ENCODE measurements around the gene TMEM132D. TPM values are rescaled to one million over a fixed set of nuclear protein-coding genes. Genes with fewer than 3 reads are reported as not detected.

The TMEM132D gene
- polyA plus RNA-seq, 1 experiment = 0.02 TPM

DNA sequence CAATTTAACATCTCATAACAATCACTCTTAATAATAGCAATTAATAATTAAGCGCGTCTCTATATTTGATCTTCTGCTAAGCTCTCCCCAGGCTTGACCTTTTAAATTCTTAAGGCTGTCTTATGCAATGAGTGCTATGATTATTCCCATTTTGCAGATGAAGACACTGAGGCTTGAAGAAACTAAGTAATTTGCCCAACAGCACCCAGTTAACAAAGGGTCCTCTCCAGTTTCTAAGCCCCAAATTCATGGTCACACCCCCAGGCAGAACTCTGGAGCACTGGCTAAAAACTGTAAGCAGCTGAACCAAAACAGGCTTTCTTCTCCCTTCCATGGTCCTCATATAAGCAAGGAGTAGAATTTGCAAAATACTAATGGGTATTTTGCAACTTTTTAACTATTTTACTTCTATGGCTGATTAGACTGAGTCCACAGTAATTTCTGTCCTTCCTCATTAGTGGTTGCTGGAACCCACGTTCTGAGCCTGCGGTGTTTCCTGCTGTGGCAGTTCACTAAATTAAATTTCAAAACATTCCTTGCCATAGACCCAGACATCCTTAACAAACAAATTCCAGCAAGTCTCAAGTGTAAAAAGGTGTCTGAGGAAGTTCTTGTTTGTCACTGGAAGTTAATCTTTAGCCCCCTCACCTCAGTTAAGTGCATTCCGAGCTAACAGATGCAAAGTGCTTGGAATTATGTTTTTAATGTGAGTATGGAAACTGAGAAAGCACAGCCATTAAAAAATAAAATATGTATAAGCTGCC, 76.5 kb downstream of the TMEM132D start:
- no peak for DNase-seq (ENCODE audit: low read depth)
- TF ChIP-seq CTCF (IDR thresholded peaks at IDR 0.05; ENCODE audit: insufficient read depth, low read depth, low read length) = no peak
- H3K27me3 ChIP-seq (ENCODE audit: control insufficient read depth, insufficient read depth, low read length) = no peaks in the 10 kb centered on the region
- POLR2A ChIA-PET = no interaction called here
- CTCF ChIA-PET = no interaction called here
- no peaks in the 10 kb centered on the region for H3K36me3 ChIP-seq (ENCODE audit: control insufficient read depth, insufficient read depth, low read length)
- no peak overlapping the region for H3K4me3 ChIP-seq (ENCODE audit: low read depth, low read length)

- no peaks in the 10 kb centered on the region for H3K36me3 ChIP-seq (ENCODE audit: control insufficient read depth, insufficient read depth, low read length)
- no peak overlapping the region for H3K4me3 ChIP-seq (ENCODE audit: low read depth, low read length)
- ChIA-PET POLR2A (no interaction called here), CTCF (no interaction called here)
- no peak for DNase-seq (ENCODE audit: low read depth)
- TF ChIP-seq CTCF (IDR thresholded peaks at IDR 0.05; ENCODE audit: insufficient read depth, low read depth, low read length) = no peak
- H3K27me3 ChIP-seq (ENCODE audit: control insufficient read depth, insufficient read depth, low read length) = no peaks in the 10 kb centered on the region
Observed at GRCh38 chr12:129826273-129826672, 77.6 kb downstream of the TMEM132D start.

DNA sequence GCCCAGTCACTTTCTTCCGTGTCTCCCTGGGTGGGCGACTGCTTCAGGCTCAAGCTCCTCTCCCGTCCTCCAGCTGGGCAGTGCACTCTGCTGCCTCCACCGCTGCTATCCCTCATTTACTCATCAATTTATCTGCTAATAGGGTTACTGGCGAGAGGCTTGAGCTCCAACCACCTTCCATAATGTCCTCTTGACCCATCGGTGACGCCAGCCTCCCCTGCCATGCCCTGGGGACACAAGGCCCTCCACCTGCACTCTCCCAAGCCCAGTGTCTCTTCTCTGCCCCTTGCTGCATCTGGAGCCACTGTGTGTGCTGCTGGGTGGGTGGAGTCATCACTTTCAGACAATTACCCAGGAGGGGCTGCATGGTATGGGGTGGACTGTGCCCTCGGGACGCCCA, 78.5 kb downstream of the TMEM132D start:
- DNase-seq (ENCODE audit: low read depth) = no peak
- Histone ChIP-seq H3K36me3 (ENCODE audit: control insufficient read depth, insufficient read depth, low read length) (no peaks in the 10 kb centered on the region), H3K4me3 (ENCODE audit: low read depth, low read length) (no peak overlapping the region), H3K27me3 (ENCODE audit: control insufficient read depth, insufficient read depth, low read length) (no peaks in the 10 kb centered on the region)
- ChIA-PET CTCF (no interaction called here), POLR2A (no interaction called here)
- no peak for TF ChIP-seq CTCF (IDR thresholded peaks at IDR 0.05; ENCODE audit: insufficient read depth, low read depth, low read length)

DNA sequence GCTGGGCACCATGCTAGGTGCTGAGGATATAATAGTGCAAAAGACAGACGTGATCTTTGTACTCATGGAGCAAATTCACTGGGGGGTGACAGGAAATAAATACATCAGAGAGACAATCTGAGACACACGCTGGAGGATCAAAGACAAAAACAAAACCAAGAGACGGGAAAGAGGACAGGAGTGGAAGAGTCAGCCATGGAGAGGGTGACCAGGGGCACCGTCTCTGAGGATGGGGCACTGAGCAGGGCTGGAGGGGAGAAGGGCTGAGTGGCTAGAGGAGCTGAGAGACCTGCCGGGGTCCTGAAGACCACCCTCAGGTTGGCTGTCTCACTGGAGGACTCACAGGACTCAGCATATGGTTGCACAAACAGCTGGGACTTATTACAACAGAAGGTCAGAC, 81.9 kb downstream of the TMEM132D start:
- CTCF ChIA-PET = no interaction called here
- TF ChIP-seq CTCF (IDR thresholded peaks at IDR 0.05; ENCODE audit: insufficient read depth, low read depth, low read length) = no peak
- DNase-seq (ENCODE audit: low read depth) = no peak

GRCh38 chr12:129819391-129819790, 84.4 kb downstream of the TMEM132D start:
- ChIA-PET CTCF (no interaction called here), POLR2A (no interaction called here)
- no peak for TF ChIP-seq CTCF (IDR thresholded peaks at IDR 0.05; ENCODE audit: insufficient read depth, low read depth, low read length)
- DNase-seq (ENCODE audit: low read depth) = no peak
- no peaks in the 10 kb centered on the region for H3K27me3 ChIP-seq (ENCODE audit: control insufficient read depth, insufficient read depth, low read length)
- no peak overlapping the region for H3K4me3 ChIP-seq (ENCODE audit: low read depth, low read length)
- no peaks in the 10 kb centered on the region for H3K36me3 ChIP-seq (ENCODE audit: control insufficient read depth, insufficient read depth, low read length)

More for the DNA sequence above, 81.9 kb downstream of the TMEM132D start:
- no peaks in the 10 kb centered on the region for H3K36me3 ChIP-seq (ENCODE audit: control insufficient read depth, insufficient read depth, low read length)
- no peak overlapping the region for H3K4me3 ChIP-seq (ENCODE audit: low read depth, low read length)
- H3K27me3 ChIP-seq (ENCODE audit: control insufficient read depth, insufficient read depth, low read length) = no peaks in the 10 kb centered on the region
- POLR2A ChIA-PET = no interaction called here
